H1 (cell line): ENCODE data around the gene BTK. TPM values are rescaled to one million over a fixed set of nuclear protein-coding genes. Genes with fewer than 3 reads are reported as not detected.

Experiments used
- CTCF ChIA-PET: fragments of 300-600 bp; sonication (Branson Sonifier 250); formaldehyde crosslinking; loops from one replicate; lab custom pipeline; 2021; ENCODE audit not compliant: partially characterized antibody; lab: Charles Lee
- POLR2A ChIA-PET: fragments of 300-600 bp; sonication (Branson Sonifier 250); formaldehyde crosslinking; loops from one replicate; lab custom pipeline; 2021; ENCODE audit warnings: inconsistent platforms; ENCODE audit not compliant: partially characterized antibody; lab: Charles Lee
- DNase-seq, 2 experiments: peaks; one replicate each; pipeline versions ENCODE4 v3.0.0 to v3.0.0-alpha.2; 2010 to 2022; ENCODE audit warnings: low spot score in 2 of 2, low read depth in 1 of 2, mixed read lengths in 1 of 2
- FAIRE-seq: peaks from 2 replicates; lab custom pipeline; 2011; peaks lifted over from hg19 to GRCh38; lab: Jason Lieb, UNC
- H2AFZ ChIP-seq: 2 replicates; pipeline ENCODE4 v1.8.1; 2012; ENCODE audit warnings: low read length, inconsistent platforms
- H2AK5ac ChIP-seq: 2 replicates; pipeline ENCODE4 v1.6.1; 2013; ENCODE audit warnings: low read depth, low read length
- H2BK120ac ChIP-seq: replicated peaks from 2 replicates; pipeline ENCODE3; 2013; ENCODE audit warnings: low read depth, low read length, inconsistent platforms
- H2BK12ac ChIP-seq: 2 replicates; pipeline ENCODE4 v1.6.1; 2013; ENCODE audit warnings: low read depth, low read length
- H2BK15ac ChIP-seq: 2 replicates; pipeline ENCODE4 v1.6.1; 2013; ENCODE audit warnings: low read length
- H2BK20ac ChIP-seq: 2 replicates; pipeline ENCODE4 v1.6.1; 2013; ENCODE audit warnings: low read length
- H2BK5ac ChIP-seq: 2 replicates; pipeline ENCODE4 v1.6.1; 2013; ENCODE audit warnings: low read depth, low read length
- H3K14ac ChIP-seq: 2 replicates; pipeline ENCODE4 v1.6.1; 2013; ENCODE audit warnings: inconsistent platforms; ENCODE audit not compliant: insufficient read length
- H3K18ac ChIP-seq: 2 replicates; pipeline ENCODE4 v1.6.1; 2013; ENCODE audit warnings: low read length; ENCODE audit errors: extremely low read depth
- H3K23ac ChIP-seq: 2 replicates; pipeline ENCODE4 v1.6.1; 2013; ENCODE audit warnings: inconsistent platforms; ENCODE audit not compliant: insufficient read length
- H3K23me2 ChIP-seq: 2 replicates; pipeline ENCODE4 v1.6.1; 2013; ENCODE audit warnings: low read depth, low read length
- H3K27ac ChIP-seq: 2 replicates; pipeline ENCODE4 v1.6.1; 2011; ENCODE audit warnings: low read depth, low read length, inconsistent platforms
- H3K27me3 ChIP-seq, 4 experiments: replicated peaks in 1 of 4; 1 replicate in 1 of 4; 2 replicates in 3 of 4; pipeline versions ENCODE4 v1.6.1 to v1.8.1; 2011 to 2013; ENCODE audit warnings: low read length in 3 of 4, mild to moderate bottlenecking in 3 of 4, inconsistent platforms in 2 of 4, mixed read lengths in 2 of 4, moderate library complexity in 1 of 4; ENCODE audit not compliant: control insufficient read depth in 3 of 4, insufficient read depth in 3 of 4; ENCODE audit errors: extremely low read depth in 1 of 4
- H3K36me3 ChIP-seq, 4 experiments: 2 replicates each; pipeline versions ENCODE4 v1.6.1 to v1.8.1; 2011 to 2013; ENCODE audit warnings: mild to moderate bottlenecking in 4 of 4, low read length in 3 of 4, moderate library complexity in 2 of 4, control low read depth in 1 of 4, inconsistent platforms in 1 of 4; ENCODE audit not compliant: insufficient read depth in 4 of 4, control insufficient read depth in 2 of 4
- H3K4ac ChIP-seq: replicated peaks from 2 replicates; pipeline ENCODE3; 2013; ENCODE audit warnings: low read length, low read depth, mixed read lengths, inconsistent platforms; ENCODE audit not compliant: insufficient read length
- H3K4me1 ChIP-seq, 4 experiments: replicated peaks in 1 of 4; 1 replicate in 1 of 4; 2 replicates in 3 of 4; pipeline versions ENCODE4 v1.6.1 to v1.8.1; 2011 to 2013; ENCODE audit warnings: low read length in 3 of 4, inconsistent platforms in 2 of 4, mixed read lengths in 1 of 4; ENCODE audit not compliant: insufficient read depth in 4 of 4, control insufficient read depth in 3 of 4
- H3K4me2 ChIP-seq, 2 experiments: 2 replicates each; pipeline versions ENCODE4 v1.6.1 to v1.8.1; 2011 to 2013; ENCODE audit warnings: low read depth in 2 of 2, low read length in 2 of 2, control low read depth in 1 of 2, inconsistent platforms in 1 of 2, mild to moderate bottlenecking in 1 of 2; ENCODE audit not compliant: insufficient read depth in 1 of 2
- H3K4me3 ChIP-seq, 4 experiments: fragments of 200-600, 300-600 bp in 1 of 4; sonication (generic), shearing (Covaris generic), sonication (Bioruptor Twin) in 1 of 4; 2 replicates each; pipeline versions ENCODE4 v1.5.1 to v1.8.1; 2011 to 2016; ENCODE audit warnings: low read length in 4 of 4, low read depth in 3 of 4, control low read depth in 2 of 4, inconsistent platforms in 2 of 4, mild to moderate bottlenecking in 2 of 4, mixed read lengths in 1 of 4, moderate library complexity in 1 of 4; ENCODE audit not compliant: insufficient read depth in 2 of 4; ENCODE audit errors: extremely low read depth in 1 of 4
- H3K56ac ChIP-seq: replicated peaks from 2 replicates; pipeline ENCODE3; 2013; ENCODE audit warnings: low read depth, mild to moderate bottlenecking, mixed read lengths, low read length, inconsistent platforms; ENCODE audit not compliant: insufficient read length
- H3K79me1 ChIP-seq: 2 replicates; pipeline ENCODE4 v1.6.1; 2013; ENCODE audit warnings: low read depth, low read length, control low read depth
- H3K79me2 ChIP-seq, 2 experiments: 2 replicates each; pipeline versions ENCODE4 v1.6.1 to v1.8.1; 2012 to 2013; ENCODE audit warnings: low read length in 2 of 2, mild to moderate bottlenecking in 2 of 2, inconsistent platforms in 1 of 2; ENCODE audit not compliant: insufficient read depth in 2 of 2, control insufficient read depth in 1 of 2
- H3K9ac ChIP-seq, 4 experiments: replicated peaks in 1 of 4; 1 replicate in 1 of 4; 2 replicates in 3 of 4; pipeline versions ENCODE4 v1.6.1 to v1.8.1; 2011 to 2013; ENCODE audit warnings: low read depth in 3 of 4, low read length in 3 of 4, control low read depth in 2 of 4, mild to moderate bottlenecking in 2 of 4, moderate library complexity in 2 of 4, inconsistent platforms in 1 of 4; ENCODE audit errors: extremely low read depth in 1 of 4
- H3K9me3 ChIP-seq, 2 experiments: 2 replicates each; pipeline versions ENCODE4 v1.6.1 to v1.8.1; 2012 to 2013; ENCODE audit warnings: mild to moderate bottlenecking in 2 of 2, moderate library complexity in 2 of 2, control low read depth in 1 of 2, inconsistent platforms in 1 of 2, low read depth in 1 of 2, low read length in 1 of 2, mixed read lengths in 1 of 2; ENCODE audit not compliant: insufficient read depth in 2 of 2
- H4K20me1 ChIP-seq, 2 experiments: replicated peaks in 1 of 2; 2 replicates each; pipeline versions ENCODE3 to v1.8.1; 2011 to 2013; ENCODE audit warnings: inconsistent platforms in 2 of 2, low read length in 2 of 2, mild to moderate bottlenecking in 1 of 2; ENCODE audit not compliant: insufficient read depth in 2 of 2, control insufficient read depth in 1 of 2
- H4K5ac ChIP-seq: 2 replicates; pipeline ENCODE4 v1.6.1; 2013; ENCODE audit warnings: low read length, low read depth, mixed read lengths, inconsistent platforms; ENCODE audit not compliant: insufficient read length
- H4K8ac ChIP-seq: 2 replicates; pipeline ENCODE4 v1.8.0; 2013; ENCODE audit warnings: mild to moderate bottlenecking, moderate library complexity, low read length, inconsistent platforms; ENCODE audit not compliant: insufficient read depth; ENCODE audit errors: extremely low read depth
- H4K91ac ChIP-seq: replicated peaks from 2 replicates; pipeline ENCODE3; 2013; ENCODE audit warnings: low read length, mixed read lengths, inconsistent platforms; ENCODE audit not compliant: insufficient read length
- CHD2 ChIP-seq: IDR thresholded peaks from 2 replicates; pipeline ENCODE4 v1.6.1; 2012; ENCODE audit warnings: low read length, improper control_type of control experiment
- CTBP2 ChIP-seq: IDR thresholded peaks from 2 replicates; pipeline ENCODE4 v1.7.0; 2011; ENCODE audit warnings: borderline replicate concordance, mild to moderate bottlenecking, moderate library complexity, mixed read lengths, low read length; ENCODE audit not compliant: insufficient read depth, insufficient read length
- FOSL1 ChIP-seq: IDR thresholded peaks from 2 replicates; pipeline ENCODE4 v1.6.1; 2011; ENCODE audit warnings: mild to moderate bottlenecking, low read depth, low read length, moderate library complexity; ENCODE audit not compliant: insufficient read depth
- KDM1A ChIP-seq: fragments of 200-600, 300-600 bp; sonication (generic); IDR thresholded peaks from 2 replicates; pipeline ENCODE4 v1.7.1; 2016; ENCODE audit warnings: mild to moderate bottlenecking, low read length, borderline replicate concordance
- MAFK ChIP-seq: IDR thresholded peaks from 2 replicates; pipeline ENCODE4 v1.6.1; 2012; ENCODE audit warnings: low read depth, mild to moderate bottlenecking, improper control_type of control experiment, low read length
- NRF1 ChIP-seq: IDR thresholded peaks from 2 replicates; pipeline ENCODE4 v1.6.1; 2011; ENCODE audit warnings: mild to moderate bottlenecking, low read depth, low read length, improper control_type of control experiment
- SIX5 ChIP-seq: IDR thresholded peaks from 2 replicates; pipeline ENCODE4 v1.6.1; 2011; ENCODE audit warnings: mild to moderate bottlenecking, low read depth, low read length
- WGBS, 2 experiments: shearing (Covaris generic) in 1 of 2; methylation state at CpG; one replicate each; pipeline versions ENCODE4 v1.1.6 to v1.1.7; 2013 to 2015; ENCODE audit warnings: low lambda C conversion rate in 2 of 2, mixed read lengths in 2 of 2, inconsistent platforms in 1 of 2, low coverage in 1 of 2, missing lambda C conversion rate in 1 of 2; ENCODE audit not compliant: insufficient replicate concordance in 2 of 2, insufficient coverage in 1 of 2, insufficient read length in 1 of 2; ENCODE audit errors: extremely low coverage in 1 of 2, missing lambda C conversion rate in 1 of 2; 5-methylcytosine and 5-hydroxymethylcytosine counted together
- long read RNA-seq, 2 experiments: library from RNA in 1 of 2; library from capped mRNA in 1 of 2; stranded (forward); transcript quantifications; one replicate each; pipeline ENCODE4 v2.0.0, GENCODE V29; 2021; ENCODE audit warnings: inconsistent platforms in 1 of 2
- polyA minus RNA-seq, 3 experiments: library from RNA; depleted of rRNA, polyadenylated mRNA; stranded (reverse); fragments of >200 nt; gene quantifications; 1 replicate in 2 of 3; 2 replicates in 1 of 3; pipeline ENCODE4 v1.2.3, GENCODE V29; 2011
- polyA plus RNA-seq, 7 experiments: library from polyadenylated mRNA; depleted of rRNA in 3 of 7; stranded (reverse) in 5 of 7; unstranded in 2 of 7; fragments of >200 nt in 5 of 7; fragments of 200-250 nt in 2 of 7; gene quantifications; 1 replicate in 5 of 7; 2 replicates in 1 of 7; 4 replicates in 1 of 7; pipeline versions ENCODE4 v1.2.1 to v1.2.3, GENCODE V29; 2011 to 2013; ENCODE audit warnings: missing spikeins in 2 of 7, mixed read lengths in 2 of 7
- total RNA-seq: library from RNA; stranded (reverse); fragmentation: NEBNext Ultra II Directional; extraction: Animal tissue kit (Norgen Biotek cat#: 25700); gene quantifications from 2 replicates; pipeline ENCODE4 v1.2.1, GENCODE V29; 2021

BTK gene
- 0.20 TPM in 1 of 2 replicates, not detected in the other for total RNA-seq
- polyA plus RNA-seq (2011; rRNA removed): 0.03 and 0.06 TPM in 2 replicates
- 0.09 TPM for polyA plus RNA-seq (2011; cell fraction: cytosol; rRNA removed)
- not detected for polyA plus RNA-seq (2011; cell fraction: nucleus; rRNA removed)
- 0.09 to 0.25 TPM (median 0.23 TPM) in 3 of 4 replicates, not detected in the other for polyA plus RNA-seq (2012, experiment 1 of 2)
- polyA plus RNA-seq (2012, experiment 2 of 2): not detected
- polyA plus RNA-seq (2013, experiment 1 of 2): 0.02 TPM
- 0.06 TPM for polyA plus RNA-seq (2013, experiment 2 of 2)
- polyA minus RNA-seq (2011; rRNA and poly(A)+ RNA removed): 0.16 TPM in 1 of 2 replicates, not detected in the other
- polyA minus RNA-seq (2011; cell fraction: cytosol; rRNA and poly(A)+ RNA removed): 0.37 TPM
- 1.00 TPM for polyA minus RNA-seq (2011; cell fraction: nucleus; rRNA and poly(A)+ RNA removed)
- long read RNA-seq, experiment 1, partial matches to known transcripts: 1 of 1 reads
- long read RNA-seq, experiment 1, other reads (novel, unspliced or antisense): 0 of 1 reads
- long read RNA-seq, experiment 2, partial matches to known transcripts: 0 of 1 reads
- long read RNA-seq, experiment 2, other reads (novel, unspliced or antisense): 1 of 1 reads

- FAIRE-seq (no peak), DNase-seq (no peak)
- 86% methylated on average over 9 of the region's 9 CpGs; no CpG with 5 or more reads in 1 of the 2 experiments for WGBS, 2 experiments
- H3K9me3 ChIP-seq: no peaks in the 10 kb centered on the region
- no peak within 1 kb of the TSS for H2AFZ ChIP-seq
- H3K18ac ChIP-seq: no peak within 1 kb of the TSS
- no peak within 1 kb of the TSS for H3K4ac ChIP-seq
- no peak within 1 kb of the TSS for H2AK5ac ChIP-seq
- H4K20me1 ChIP-seq: no peaks in the 10 kb centered on the region
- H3K27me3 ChIP-seq: no peaks in the 10 kb centered on the region
- 0 out of 2 replicates have a peak, but pooled peaks cover 3% of the 10 kb centered on the region for H3K23me2 ChIP-seq
- H3K79me1 ChIP-seq: no peaks in the 10 kb centered on the region
- H3K14ac ChIP-seq: no peak within 1 kb of the TSS
- no peak for TF ChIP-seq MAFK
- no peak for TF ChIP-seq CTBP2
- no peak for TF ChIP-seq FOSL1
- no peak for TF ChIP-seq NRF1
- TF ChIP-seq SIX5: no peak
- no peak for TF ChIP-seq KDM1A
- TF ChIP-seq CHD2: no peak
- no peak within 1 kb of the TSS for H3K4me3 ChIP-seq
- H2BK120ac ChIP-seq: no peak within 1 kb of the TSS
- no peak within 1 kb of the TSS for H2BK5ac ChIP-seq
- POLR2A ChIA-PET: interaction anchor here (1.1 kb wide), 1 partner anchor 10 kb away, joined by 4 read pairs; no protein-coding TSS in a partner anchor
- H3K56ac ChIP-seq: no peak within 1 kb of the TSS
- H3K27ac ChIP-seq: no peak within 1 kb of the TSS
- no peak within 1 kb of the TSS for H4K5ac ChIP-seq
- no peak within 1 kb of the TSS for H3K4me2 ChIP-seq
- no peak within 1 kb of the TSS for H2BK15ac ChIP-seq
- H3K79me2 ChIP-seq: no peaks in the 10 kb centered on the region
- no peaks in the 10 kb centered on the region for H3K36me3 ChIP-seq
- H3K4me1 ChIP-seq: no peaks in the 10 kb centered on the region
- no peak within 1 kb of the TSS for H3K9ac ChIP-seq
- H2BK12ac ChIP-seq: no peak within 1 kb of the TSS
- H4K91ac ChIP-seq: no peak within 1 kb of the TSS
- no peak within 1 kb of the TSS for H4K8ac ChIP-seq
- CTCF ChIA-PET: interaction anchor here (1.2 kb wide), 1 partner anchor 28 kb away, joined by 3 read pairs; no protein-coding TSS in a partner anchor
- H2BK20ac ChIP-seq: no peak within 1 kb of the TSS
- no peak within 1 kb of the TSS for H3K23ac ChIP-seq
These were observed at the start of gene BTK for GRCh38 chrX:101385795-101386541. BTK (minus strand) TSS chrX:101386191; CDS start chrX:101375284, 10,907 bp downstream.
